Muscle layer of colon (tissue), 2 donors: ENCODE results near the gene EEF1A1.
"Not testable (repeated sequence)": the region's sequence is repeated elsewhere in the genome, so short reads cannot be mapped to it uniquely, and the experiment has no call there.

ENCODE experiments used
- H3K27ac ChIP-seq: one replicate; pipeline ENCODE4 v1.7.0; 2013; ENCODE audit warnings: low read depth, mild to moderate bottlenecking, low read length, moderate library complexity
- H3K27me3 ChIP-seq, 2 donors: one replicate each; pipeline ENCODE4 v1.7.0; 2013; ENCODE audit warnings: low read length in 2 of 2, mild to moderate bottlenecking in 2 of 2; ENCODE audit not compliant: insufficient read depth in 2 of 2, control insufficient read depth in 1 of 2
- H3K36me3 ChIP-seq: one replicate; pipeline ENCODE4 v1.7.0; 2013; ENCODE audit warnings: mild to moderate bottlenecking, low read length; ENCODE audit not compliant: insufficient read depth
- H3K4me1 ChIP-seq: one replicate; pipeline ENCODE4 v1.7.0; 2013; ENCODE audit warnings: mild to moderate bottlenecking, low read length; ENCODE audit not compliant: insufficient read depth
- H3K4me3 ChIP-seq, 2 donors: one replicate each; pipeline ENCODE4 v1.7.0; 2013; ENCODE audit warnings: low read length in 2 of 2, low read depth in 1 of 2, mild to moderate bottlenecking in 1 of 2, moderate library complexity in 1 of 2
- H3K9ac ChIP-seq: one replicate; pipeline ENCODE4 v1.7.0; 2013; ENCODE audit warnings: low read length
- H3K9me3 ChIP-seq: one replicate; pipeline ENCODE4 v1.7.0; 2013; ENCODE audit warnings: mild to moderate bottlenecking, low read length
- donor health status: abdominal sarcoma.
- donor health status: Adenocarcinoma of cecum.

Gene EEF1A1

GRCh38 chr6:73558624-73559398, 38.0 kb upstream of the EEF1A1 start:
- no peaks in the 10 kb centered on the region for H3K4me1 ChIP-seq
- H3K9ac ChIP-seq: no peak overlapping the region
- no peaks in the 10 kb centered on the region for H3K36me3 ChIP-seq
- no peak overlapping the region for H3K4me3 ChIP-seq
- H3K27ac ChIP-seq: no peak overlapping the region
- H3K27me3 ChIP-seq: no peaks in the 10 kb centered on the region
- no peaks in the 10 kb centered on the region for H3K9me3 ChIP-seq

DNA sequence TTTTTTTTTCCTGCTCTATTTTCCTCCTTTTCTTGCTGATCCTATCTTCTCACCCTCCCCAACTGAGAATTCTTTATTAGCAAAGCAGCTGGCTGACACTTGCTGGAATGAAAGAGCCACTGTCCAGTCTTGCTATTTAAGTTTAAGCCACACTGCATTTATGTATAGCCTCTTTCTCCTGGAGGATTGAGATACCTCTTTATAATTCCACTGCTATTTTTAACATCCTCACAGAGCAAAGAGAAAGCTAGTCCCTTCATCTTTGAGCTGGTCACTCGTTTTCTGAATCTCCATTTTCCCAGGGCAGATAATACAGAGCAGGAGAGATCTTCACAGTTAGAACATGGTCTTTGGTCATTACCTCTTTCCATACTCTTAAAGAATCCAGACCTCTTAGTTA, 36.0 kb upstream of the EEF1A1 start:
- Histone ChIP-seq H3K9ac (no peak overlapping the region), H3K9me3 (no peaks in the 10 kb centered on the region), H3K27ac (no peak overlapping the region)

DNA sequence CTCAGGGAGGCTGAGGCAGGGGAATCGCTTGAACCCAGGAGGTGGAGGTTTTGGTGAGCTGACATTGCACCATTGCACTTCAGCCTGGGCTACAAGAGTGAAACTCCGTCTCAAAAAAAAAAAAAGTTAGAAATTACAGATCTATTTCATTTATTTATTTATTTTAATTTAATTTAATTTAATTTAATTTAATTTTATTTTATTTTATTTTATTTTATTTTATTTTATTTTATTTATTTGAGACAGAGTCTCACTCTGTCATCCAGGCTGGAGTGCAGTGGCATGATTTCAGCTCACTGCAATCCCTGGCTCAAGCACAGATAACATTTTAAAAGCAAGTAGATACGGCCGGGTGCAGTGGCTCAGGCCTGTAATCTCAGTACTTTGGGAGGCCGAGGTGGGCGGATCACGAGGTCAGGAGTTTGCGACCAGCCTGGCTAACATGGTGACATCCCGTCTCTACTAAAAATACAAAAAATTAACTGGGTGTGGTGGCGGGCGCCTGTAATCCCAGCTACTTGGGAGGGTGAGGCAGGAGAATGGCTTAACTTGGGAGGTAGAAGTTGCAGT, 34.6 kb upstream of the EEF1A1 start:
- H3K9me3 ChIP-seq, H3K4me3 ChIP-seq, H3K27ac ChIP-seq: not testable (repeated sequence)

More for the DNA sequence above, 36.0 kb upstream of the EEF1A1 start:
- H3K36me3 ChIP-seq: no peaks in the 10 kb centered on the region
- H3K27me3 ChIP-seq: no peaks in the 10 kb centered on the region
- no peak overlapping the region for H3K4me3 ChIP-seq
- no peaks in the 10 kb centered on the region for H3K4me1 ChIP-seq

DNA sequence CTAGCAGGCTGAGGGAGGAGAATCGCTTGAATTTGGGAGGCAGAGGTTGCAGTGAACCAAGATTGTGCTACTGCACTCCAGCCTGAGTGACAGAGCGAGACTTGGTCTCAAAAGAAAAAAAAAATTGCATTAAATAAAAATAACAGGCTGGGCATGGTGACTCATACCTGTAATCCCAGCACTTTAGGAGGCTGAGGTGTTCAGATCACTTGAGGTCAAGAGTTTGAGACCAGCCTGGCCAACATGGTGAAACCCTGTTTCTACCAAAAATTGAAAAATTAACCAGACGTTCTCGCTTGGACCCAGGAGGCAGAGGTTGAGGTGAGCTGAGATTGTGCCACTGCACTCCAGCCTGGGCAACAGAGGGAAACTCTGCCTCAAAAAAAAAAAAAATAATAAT, 30.3 kb upstream of the EEF1A1 start:
- H3K27ac ChIP-seq, H3K4me1 ChIP-seq, H3K27me3 ChIP-seq, H3K9me3 ChIP-seq, H3K9ac ChIP-seq, H3K36me3 ChIP-seq, H3K4me3 ChIP-seq: not testable (repeated sequence)

More for the DNA sequence above, 34.6 kb upstream of the EEF1A1 start:
- not testable (repeated sequence) for H3K27me3 ChIP-seq, H3K36me3 ChIP-seq, H3K9ac ChIP-seq, H3K4me1 ChIP-seq

- H3K27ac ChIP-seq: no peak overlapping the region
- H3K36me3 ChIP-seq: no peaks in the 10 kb centered on the region
- no peaks in the 10 kb centered on the region for H3K27me3 ChIP-seq
- no peaks in the 10 kb centered on the region for H3K4me1 ChIP-seq
- no peak overlapping the region for H3K9ac ChIP-seq
- H3K4me3 ChIP-seq: no peak overlapping the region
- no peaks in the 10 kb centered on the region for H3K9me3 ChIP-seq
Measured at GRCh38 chr6:73548458-73549446, 27.9 kb upstream of the EEF1A1 start.

GRCh38 chr6:73547036-73547435, 26.2 kb upstream of the EEF1A1 start:
- Histone ChIP-seq H3K9me3 (no peaks in the 10 kb centered on the region), H3K27me3 (no peaks in the 10 kb centered on the region), H3K36me3 (no peaks in the 10 kb centered on the region), H3K27ac (no peak overlapping the region), H3K4me1 (no peaks in the 10 kb centered on the region), H3K9ac (no peak overlapping the region), H3K4me3 (no peak overlapping the region)

GRCh38 chr6:73542891-73543290, 22.1 kb upstream of the EEF1A1 start:
- H3K36me3 ChIP-seq: no peaks in the 10 kb centered on the region
- H3K9me3 ChIP-seq: no peaks in the 10 kb centered on the region
- H3K27ac ChIP-seq: no peak overlapping the region
- no peaks in the 10 kb centered on the region for H3K27me3 ChIP-seq
- H3K4me1 ChIP-seq: no peaks in the 10 kb centered on the region
- H3K4me3 ChIP-seq: no peak overlapping the region
- H3K9ac ChIP-seq: no peak overlapping the region

- H3K27ac ChIP-seq, H3K4me3 ChIP-seq, H3K27me3 ChIP-seq, H3K9ac ChIP-seq, H3K9me3 ChIP-seq, H3K4me1 ChIP-seq, H3K36me3 ChIP-seq: not testable (repeated sequence)
Measured at GRCh38 chr6:73542481-73542880, 21.6 kb upstream of the EEF1A1 start.

GRCh38 chr6:73538116-73538779, 17.4 kb upstream of the EEF1A1 start:
- Histone ChIP-seq H3K36me3 (no peaks in the 10 kb centered on the region), H3K27me3 (no peaks in the 10 kb centered on the region), H3K9me3 (no peaks in the 10 kb centered on the region), H3K9ac (no peak overlapping the region), H3K4me3 (no peak overlapping the region), H3K4me1 (no peaks in the 10 kb centered on the region), H3K27ac (no peak overlapping the region)

DNA sequence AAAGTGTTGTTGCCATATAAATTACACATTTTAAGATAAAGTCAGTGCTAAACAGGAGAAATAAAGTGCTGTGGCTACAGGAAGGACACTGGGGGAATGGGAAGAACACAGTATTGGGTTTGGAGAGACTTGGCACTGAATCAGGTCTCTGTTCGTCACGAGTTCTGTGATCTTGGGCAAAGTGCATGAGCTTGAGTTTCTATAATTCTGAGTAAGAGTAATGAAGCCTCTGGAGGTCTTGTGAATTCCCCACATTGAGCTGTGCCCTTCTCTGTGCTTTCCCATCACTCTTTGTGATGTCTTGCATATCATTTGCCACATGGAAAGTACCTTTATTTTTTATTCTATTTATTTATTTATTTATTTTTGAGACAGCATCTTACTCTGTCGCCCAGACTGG, 16.8 kb upstream of the EEF1A1 start:
- Histone ChIP-seq H3K36me3 (no peaks in the 10 kb centered on the region), H3K4me3 (no peak overlapping the region), H3K27ac (no peak overlapping the region), H3K9ac (no peak overlapping the region), H3K27me3 (no peaks in the 10 kb centered on the region), H3K9me3 (no peaks in the 10 kb centered on the region), H3K4me1 (no peaks in the 10 kb centered on the region)

DNA sequence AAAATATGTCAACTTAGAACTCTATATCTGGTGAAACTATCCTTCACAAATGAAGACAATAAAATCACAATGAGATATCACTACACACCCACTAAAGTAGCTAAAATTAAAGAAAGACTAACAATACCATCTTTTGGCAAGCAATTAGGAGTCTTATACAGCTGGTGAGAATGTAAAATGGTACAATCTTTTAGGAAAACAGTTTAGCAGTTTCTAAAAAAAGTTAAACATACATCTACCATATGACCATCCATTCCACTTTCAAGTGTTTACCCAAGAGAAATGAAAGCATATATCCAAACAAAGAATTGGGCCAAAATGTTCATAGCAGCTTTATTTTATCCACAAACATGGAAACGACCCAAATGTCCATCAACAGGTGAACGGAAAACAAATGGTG, 13.8 kb upstream of the EEF1A1 start:
- Histone ChIP-seq H3K36me3 (no peaks in the 10 kb centered on the region), H3K9me3 (no peaks in the 10 kb centered on the region), H3K9ac (no peak overlapping the region), H3K27ac (no peak overlapping the region), H3K4me1 (no peaks in the 10 kb centered on the region), H3K27me3 (no peaks in the 10 kb centered on the region), H3K4me3 (no peak overlapping the region)
